CD4-positive, alpha-beta T cell (primary cell): ENCODE measurements around the gene NTNG2. TPM values are rescaled to one million over a fixed set of nuclear protein-coding genes. Genes with fewer than 3 reads are reported as not detected.

ENCODE experiments used
- ATAC-seq: fragments of 200-7000 bp; cut with Tn5 transposase; one replicate; pipeline ENCODE4 v1.10.0; 2022; ENCODE audit warnings: mild to moderate bottlenecking; ENCODE audit not compliant: poor library complexity
- CTCF ChIA-PET: fragments of 350-600 bp; sonication (Branson Sonifier 250); formaldehyde crosslinking; loops from one replicate; lab custom pipeline; 2021; ENCODE audit warnings: antibody characterized with exemption, inconsistent platforms; lab: Charles Lee
- POLR2A ChIA-PET: fragments of 350-600 bp; sonication (Branson Sonifier 250); formaldehyde crosslinking; loops from one replicate; lab custom pipeline; 2021; ENCODE audit warnings: antibody characterized with exemption, inconsistent platforms; lab: Charles Lee
- DNase-seq, 14 experiments: peaks; one replicate each; pipeline ENCODE4 v3.0.0-alpha.2; 2013 to 2020; ENCODE audit warnings: mixed read lengths in 2 of 14
- H3K27ac ChIP-seq, 2 donors: one replicate each; pipeline versions ENCODE4 v1.5.1 to v1.7.0; 2013; ENCODE audit warnings: low read length in 2 of 2, low read depth in 1 of 2, mild to moderate bottlenecking in 1 of 2
- H3K27me3 ChIP-seq, 2 experiments: 1 replicate in 1 of 2; 2 replicates in 1 of 2; pipeline versions ENCODE4 v1.6.1 to v1.7.0; 2013; ENCODE audit warnings: low read length in 2 of 2, control low read depth in 1 of 2, mild to moderate bottlenecking in 1 of 2, moderate library complexity in 1 of 2; ENCODE audit not compliant: insufficient read depth in 2 of 2, control insufficient read depth in 1 of 2
- H3K36me3 ChIP-seq: one replicate; pipeline ENCODE4 v1.6.1; 2013; ENCODE audit warnings: low read length, control low read depth; ENCODE audit not compliant: insufficient read depth
- H3K4me1 ChIP-seq: one replicate; pipeline ENCODE4 v1.6.1; 2013; ENCODE audit warnings: low read length, control low read depth; ENCODE audit not compliant: insufficient read depth
- H3K4me3 ChIP-seq: one replicate; pipeline ENCODE4 v1.5.1; 2013; ENCODE audit warnings: mild to moderate bottlenecking, low read length, moderate library complexity
- H3K9me3 ChIP-seq, 2 experiments: 1 replicate in 1 of 2; 2 replicates in 1 of 2; pipeline versions ENCODE4 v1.6.1 to v1.7.0; 2013; ENCODE audit warnings: low read length in 2 of 2, mild to moderate bottlenecking in 2 of 2, control low read depth in 1 of 2, moderate library complexity in 1 of 2; ENCODE audit not compliant: control insufficient read depth in 1 of 2, insufficient read depth in 1 of 2
- H3K27ac Mint-ChIP-seq: one replicate; pipeline ENCODE4 v1.8.0; 2020; ENCODE audit warnings: mixed read lengths
- H3K27me3 Mint-ChIP-seq: one replicate; pipeline ENCODE4 v1.8.0; 2021; ENCODE audit warnings: mixed read lengths
- H3K36me3 Mint-ChIP-seq: one replicate; pipeline ENCODE4 v1.8.0; 2021; ENCODE audit warnings: low read depth, mixed read lengths
- H3K4me1 Mint-ChIP-seq: one replicate; pipeline ENCODE4 v1.8.0; 2021; ENCODE audit warnings: low read depth, mixed read lengths
- H3K4me3 Mint-ChIP-seq: one replicate; pipeline ENCODE4 v1.8.0; 2020; ENCODE audit warnings: mild to moderate bottlenecking, mixed read lengths
- H3K9me3 Mint-ChIP-seq: one replicate; pipeline ENCODE4 v1.8.0; 2020; ENCODE audit warnings: mixed read lengths
- CTCF ChIP-seq: fragments of 200-600 bp; IDR thresholded peaks from one replicate; pipeline ENCODE4 v1.8.0; 2022; ENCODE audit warnings: antibody characterized with exemption, mild to moderate bottlenecking
- intact Hi-C, 2 experiments: fragments of 100-400 bp; cut with DNase I in 1 of 2; cut with micrococcal nuclease in 1 of 2; formaldehyde crosslinking; loops; one replicate each; pipeline versions ENCODE4 v1.15.1 to v1.9.0; 2023 to 2025; cut with DNase I, micrococcal nuclease
- total RNA-seq, 174 experiments: library from RNA in 2 of 174; stranded (reverse) in 2 of 174; gene quantifications; one replicate each; pipeline ENCODE4 v1.2.3 and lab custom pipeline; 2021 to 2026

Gene NTNG2
- total RNA-seq, 2 experiments from 2014 or later = 2.2 to 2.6 TPM

GRCh38 chr9:132211570-132211969 is 49.7 kb downstream of the NTNG2 start:
- Mint-ChIP-seq H3K4me3 (no peak overlapping the region), H3K36me3 (no peaks in the 10 kb centered on the region), H3K27ac (no peak overlapping the region), H3K27me3 (peaks cover 15% of the 10 kb centered on the region), H3K4me1 (no peaks in the 10 kb centered on the region), H3K9me3 (no peaks in the 10 kb centered on the region)
- Histone ChIP-seq H3K4me1 (no peaks in the 10 kb centered on the region), H3K36me3 (no peaks in the 10 kb centered on the region), H3K27me3 (no peaks in the 10 kb centered on the region), H3K9me3 (no peaks in the 10 kb centered on the region), H3K27ac (no peak overlapping the region), H3K4me3 (no peak overlapping the region)
- ChIA-PET CTCF (no interaction called here), POLR2A (no interaction called here)
- DNase-seq = no peak
- ATAC-seq = no peak
- intact Hi-C loops = no loop called here
- no peak for TF ChIP-seq CTCF

GRCh38 chr9:132214027-132214622 is 52.3 kb downstream of the NTNG2 start:
- intact Hi-C loops = no loop called here
- H3K36me3 ChIP-seq = no peaks in the 10 kb centered on the region
- no peak overlapping the region for H3K27ac Mint-ChIP-seq
- no peak overlapping the region for H3K27ac ChIP-seq
- H3K27me3 ChIP-seq = no peaks in the 10 kb centered on the region
- ATAC-seq = no peak
- H3K27me3 Mint-ChIP-seq = peaks cover 10% of the 10 kb centered on the region
- no peaks in the 10 kb centered on the region for H3K4me1 Mint-ChIP-seq
- no peaks in the 10 kb centered on the region for H3K9me3 Mint-ChIP-seq
- ChIA-PET CTCF (no interaction called here), POLR2A (no interaction called here)
- H3K4me3 ChIP-seq = no peak overlapping the region
- no peak for TF ChIP-seq CTCF
- no peak for DNase-seq
- no peaks in the 10 kb centered on the region for H3K4me1 ChIP-seq
- no peaks in the 10 kb centered on the region for H3K9me3 ChIP-seq
- no peak overlapping the region for H3K4me3 Mint-ChIP-seq
- no peaks in the 10 kb centered on the region for H3K36me3 Mint-ChIP-seq

GRCh38 chr9:132216861-132217619 is 55.2 kb downstream of the NTNG2 start:
- Mint-ChIP-seq H3K27ac (no peak overlapping the region), H3K36me3 (no peaks in the 10 kb centered on the region), H3K4me1 (no peaks in the 10 kb centered on the region), H3K9me3 (no peaks in the 10 kb centered on the region), H3K27me3 (peaks cover 10% of the 10 kb centered on the region), H3K4me3 (no peak overlapping the region)
- ChIA-PET POLR2A (no interaction called here), CTCF (no interaction called here)
- Histone ChIP-seq H3K36me3 (no peaks in the 10 kb centered on the region), H3K27me3 (no peaks in the 10 kb centered on the region), H3K9me3 (no peaks in the 10 kb centered on the region), H3K27ac (no peak overlapping the region), H3K4me3 (no peak overlapping the region), H3K4me1 (no peaks in the 10 kb centered on the region)
- intact Hi-C loops = no loop called here
- DNase-seq (peak in 2 of 14 experiments; percentile 28 to 44), ATAC-seq (no peak)
- TF ChIP-seq CTCF = no peak
